ENCODE data around the gene ATG5. TPM values are rescaled to one million over a fixed set of nuclear protein-coding genes. Genes with fewer than 3 reads are reported as not detected.
A peak's percentile ranks its signal among the peaks of the same experiment; 100 is the strongest.

ATG5 gene
- total and polyA plus RNA-seq, 9 of the 15 experiments (the other 6 are each of a cell fraction or from before 2014, with no cell fraction given) = 29.0 to 80.0 (median 53.2) TPM

DNA sequence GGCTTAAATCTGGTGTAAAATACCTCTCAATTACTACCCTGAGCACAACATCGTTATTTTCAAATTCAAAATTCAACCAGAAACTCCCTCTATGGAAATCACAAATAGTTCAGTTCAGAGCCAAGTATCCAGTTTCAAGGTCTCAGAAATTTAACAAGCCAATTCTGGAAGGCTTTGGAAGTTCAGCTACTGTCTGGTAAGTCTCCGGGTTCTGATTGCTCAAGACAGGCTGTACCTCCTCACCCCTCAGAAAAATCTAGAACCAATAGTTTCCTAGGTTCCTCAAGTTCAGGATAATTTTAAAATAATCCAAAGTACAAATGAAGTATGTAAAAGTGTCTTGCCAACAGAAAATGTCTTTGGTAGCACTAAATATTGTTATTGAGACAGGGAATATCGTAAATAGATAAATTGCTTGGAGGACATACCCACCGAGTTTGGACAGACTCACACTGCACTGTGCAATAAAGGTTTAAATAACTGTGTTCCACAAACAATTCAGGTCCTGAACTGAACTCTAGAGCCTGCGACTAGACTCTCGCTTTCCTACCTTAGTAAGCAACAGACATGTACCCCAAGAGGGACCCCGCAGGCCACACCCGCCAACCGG is 729 bp downstream of the ATG5 start (continued):
- TF ChIP-seq NCOR1 (IDR thresholded peaks at IDR 0.05) (no peak), NUFIP1 (IDR thresholded peaks at IDR 0.05; ENCODE audit: partially characterized antibody) (no peak), MTF1 (CRISPR knock-in tag; IDR thresholded peaks at IDR 0.05; ENCODE audit: borderline replicate concordance) (no peak), MAZ (CRISPR knock-in tag; conservative IDR thresholded peaks at IDR 0.05 in 1 of 2, IDR thresholded peaks at IDR 0.05 in 1 of 2) (no peak), ZNF384 (IDR thresholded peaks at IDR 0.05; ENCODE audit: low read depth, low read length) (no peak)
- TF ChIP-seq, protein P1, sequence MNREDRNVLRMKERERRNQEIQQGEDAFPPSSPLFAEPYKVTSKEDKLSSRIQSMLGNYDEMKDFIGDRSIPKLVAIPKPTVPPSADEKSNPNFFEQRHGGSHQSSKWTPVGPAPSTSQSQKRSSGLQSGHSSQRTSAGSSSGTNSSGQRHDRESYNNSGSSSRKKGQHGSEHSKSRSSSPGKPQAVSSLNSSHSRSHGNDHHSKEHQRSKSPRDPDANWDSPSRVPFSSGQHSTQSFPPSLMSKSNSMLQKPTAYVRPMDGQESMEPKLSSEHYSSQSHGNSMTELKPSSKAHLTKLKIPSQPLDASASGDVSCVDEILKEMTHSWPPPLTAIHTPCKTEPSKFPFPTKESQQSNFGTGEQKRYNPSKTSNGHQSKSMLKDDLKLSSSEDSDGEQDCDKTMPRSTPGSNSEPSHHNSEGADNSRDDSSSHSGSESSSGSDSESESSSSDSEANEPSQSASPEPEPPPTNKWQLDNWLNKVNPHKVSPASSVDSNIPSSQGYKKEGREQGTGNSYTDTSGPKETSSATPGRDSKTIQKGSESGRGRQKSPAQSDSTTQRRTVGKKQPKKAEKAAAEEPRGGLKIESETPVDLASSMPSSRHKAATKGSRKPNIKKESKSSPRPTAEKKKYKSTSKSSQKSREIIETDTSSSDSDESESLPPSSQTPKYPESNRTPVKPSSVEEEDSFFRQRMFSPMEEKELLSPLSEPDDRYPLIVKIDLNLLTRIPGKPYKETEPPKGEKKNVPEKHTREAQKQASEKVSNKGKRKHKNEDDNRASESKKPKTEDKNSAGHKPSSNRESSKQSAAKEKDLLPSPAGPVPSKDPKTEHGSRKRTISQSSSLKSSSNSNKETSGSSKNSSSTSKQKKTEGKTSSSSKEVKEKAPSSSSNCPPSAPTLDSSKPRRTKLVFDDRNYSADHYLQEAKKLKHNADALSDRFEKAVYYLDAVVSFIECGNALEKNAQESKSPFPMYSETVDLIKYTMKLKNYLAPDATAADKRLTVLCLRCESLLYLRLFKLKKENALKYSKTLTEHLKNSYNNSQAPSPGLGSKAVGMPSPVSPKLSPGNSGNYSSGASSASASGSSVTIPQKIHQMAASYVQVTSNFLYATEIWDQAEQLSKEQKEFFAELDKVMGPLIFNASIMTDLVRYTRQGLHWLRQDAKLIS (CRISPR knock-in tag; IDR thresholded peaks at IDR 0.05) = 0 out of 2 replicates have a peak, but pooled peaks have one; percentile 14
- TF ChIP-seq, protein P2, sequence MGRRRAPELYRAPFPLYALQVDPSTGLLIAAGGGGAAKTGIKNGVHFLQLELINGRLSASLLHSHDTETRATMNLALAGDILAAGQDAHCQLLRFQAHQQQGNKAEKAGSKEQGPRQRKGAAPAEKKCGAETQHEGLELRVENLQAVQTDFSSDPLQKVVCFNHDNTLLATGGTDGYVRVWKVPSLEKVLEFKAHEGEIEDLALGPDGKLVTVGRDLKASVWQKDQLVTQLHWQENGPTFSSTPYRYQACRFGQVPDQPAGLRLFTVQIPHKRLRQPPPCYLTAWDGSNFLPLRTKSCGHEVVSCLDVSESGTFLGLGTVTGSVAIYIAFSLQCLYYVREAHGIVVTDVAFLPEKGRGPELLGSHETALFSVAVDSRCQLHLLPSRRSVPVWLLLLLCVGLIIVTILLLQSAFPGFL (CRISPR knock-in tag; IDR thresholded peaks at IDR 0.05) = no peak
- TF ChIP-seq, protein P3, sequence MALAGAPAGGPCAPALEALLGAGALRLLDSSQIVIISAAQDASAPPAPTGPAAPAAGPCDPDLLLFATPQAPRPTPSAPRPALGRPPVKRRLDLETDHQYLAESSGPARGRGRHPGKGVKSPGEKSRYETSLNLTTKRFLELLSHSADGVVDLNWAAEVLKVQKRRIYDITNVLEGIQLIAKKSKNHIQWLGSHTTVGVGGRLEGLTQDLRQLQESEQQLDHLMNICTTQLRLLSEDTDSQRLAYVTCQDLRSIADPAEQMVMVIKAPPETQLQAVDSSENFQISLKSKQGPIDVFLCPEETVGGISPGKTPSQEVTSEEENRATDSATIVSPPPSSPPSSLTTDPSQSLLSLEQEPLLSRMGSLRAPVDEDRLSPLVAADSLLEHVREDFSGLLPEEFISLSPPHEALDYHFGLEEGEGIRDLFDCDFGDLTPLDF (CRISPR knock-in tag; IDR thresholded peaks at IDR 0.05) = no peak

All from K562 (cell line).